IPS-NIHi7 (cell line): ENCODE data around the gene SH3RF1.
"Not testable (repeated sequence)": the region's sequence is repeated elsewhere in the genome, so short reads cannot be mapped to it uniquely, and the experiment has no call there.

Experiments
- DNase-seq: peaks from one replicate; pipeline ENCODE4 v3.0.0; 2012; ENCODE audit warnings: mixed read lengths; ENCODE audit errors: extremely low spot score

The SH3RF1 gene

DNA sequence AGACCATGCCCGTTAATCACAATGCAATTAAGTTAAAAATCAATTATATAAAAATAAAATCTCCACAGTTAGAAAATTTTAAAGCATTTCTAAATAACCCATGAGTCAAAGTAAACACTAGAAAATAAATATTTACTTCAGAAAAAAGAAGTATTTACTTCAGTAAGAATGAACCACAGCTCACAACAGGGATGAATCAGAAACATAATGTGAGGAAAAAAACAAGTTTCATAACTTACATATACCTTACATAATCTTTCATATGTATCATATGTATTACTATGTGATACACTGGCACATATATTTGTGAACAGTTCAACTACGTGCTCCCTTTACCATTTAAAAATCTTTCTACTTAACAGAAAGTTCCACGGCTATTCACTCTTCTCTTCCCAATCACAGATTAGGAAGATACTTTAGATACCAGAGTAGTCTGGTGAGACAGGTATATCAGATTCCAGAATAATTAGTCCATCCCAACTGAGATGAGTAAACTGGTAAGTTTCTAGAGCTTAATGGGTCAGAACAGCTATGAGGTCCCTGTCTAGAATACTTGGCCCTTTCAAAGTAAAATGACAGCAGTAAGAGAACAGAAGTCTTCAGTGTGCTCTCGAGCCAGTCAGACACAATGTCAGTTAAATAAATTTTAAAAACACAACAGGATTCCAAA is 70.3 kb downstream of the SH3RF1 start:
- DNase-seq, result no peak

DNA sequence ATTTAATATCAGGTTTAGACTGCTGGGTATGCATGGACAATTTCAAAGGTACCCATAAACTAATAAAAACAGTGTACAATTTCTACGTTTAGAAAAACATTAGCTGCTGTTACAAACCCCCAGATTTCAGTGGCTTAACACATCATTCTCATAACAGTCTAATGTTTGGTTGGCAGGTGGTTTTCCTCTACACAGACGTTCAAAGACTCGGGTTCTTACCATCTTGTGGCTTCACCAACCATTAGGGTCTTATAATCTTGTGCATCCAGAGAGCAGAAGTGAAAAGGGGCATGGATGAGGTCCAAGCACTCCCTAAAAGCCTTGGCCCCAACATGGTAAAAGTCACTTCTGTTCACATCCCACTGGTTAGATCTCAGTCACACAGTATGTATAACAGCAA is 71.6 kb downstream of the SH3RF1 start:
- DNase-seq, result no peak

DNA sequence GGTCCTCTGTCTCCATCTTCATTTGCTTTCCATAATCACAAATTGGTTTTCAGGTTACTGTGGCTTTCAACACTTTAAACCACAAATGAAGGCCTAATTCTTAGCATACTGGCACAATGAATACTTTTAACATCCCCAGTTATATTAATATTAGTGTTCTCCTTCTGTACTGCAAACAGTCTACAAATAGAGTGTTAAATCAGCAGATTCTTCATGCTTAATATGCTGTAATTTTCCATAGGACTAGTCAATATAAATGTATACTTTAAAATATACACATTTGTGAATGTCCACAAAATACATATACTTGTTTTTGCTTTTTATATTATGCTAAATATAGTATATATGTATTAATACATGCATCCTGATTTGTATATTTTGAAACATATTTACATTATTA is 72.6 kb downstream of the SH3RF1 start:
- DNase-seq, result no peak

DNA sequence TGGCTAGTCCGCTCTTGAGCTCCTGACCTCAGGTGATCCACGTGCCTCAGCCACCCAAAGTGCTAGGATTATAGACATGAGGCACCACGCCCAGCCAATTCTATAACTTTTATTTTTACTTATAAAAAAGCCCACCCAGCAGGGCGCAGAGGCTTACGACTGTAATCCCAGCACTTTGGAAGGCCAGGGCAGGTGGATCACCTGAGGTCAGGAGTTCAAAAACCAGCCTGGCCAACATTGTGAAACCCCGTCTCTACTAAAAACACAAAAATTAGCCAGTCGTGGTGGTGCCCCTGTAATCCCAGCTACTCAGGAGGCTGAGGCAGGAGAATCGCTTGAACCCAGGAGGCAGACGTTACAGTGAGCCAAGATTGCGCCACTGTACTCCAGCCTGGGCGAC is 73.5 kb downstream of the SH3RF1 start:
- DNase-seq, result not testable (repeated sequence)

DNA sequence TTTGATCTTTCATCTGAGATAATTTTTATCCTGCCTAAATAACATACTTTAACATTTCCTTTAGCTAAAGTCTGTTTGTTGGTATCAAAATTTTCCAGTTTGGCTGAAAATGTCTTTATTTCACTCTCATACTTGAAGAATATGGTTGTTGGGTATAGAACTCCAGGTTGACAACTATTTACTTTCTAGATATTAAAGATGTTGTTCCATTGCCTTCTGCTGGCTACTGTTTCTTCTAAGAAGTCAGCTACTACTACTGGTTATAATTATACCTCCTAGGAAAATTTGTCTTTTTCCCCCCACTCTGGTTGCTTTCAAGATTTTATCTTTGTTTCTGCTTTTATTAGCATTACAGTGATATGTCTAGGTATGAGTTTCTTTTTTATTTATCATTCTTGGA is 75.7 kb downstream of the SH3RF1 start:
- DNase-seq, result no peak

DNA sequence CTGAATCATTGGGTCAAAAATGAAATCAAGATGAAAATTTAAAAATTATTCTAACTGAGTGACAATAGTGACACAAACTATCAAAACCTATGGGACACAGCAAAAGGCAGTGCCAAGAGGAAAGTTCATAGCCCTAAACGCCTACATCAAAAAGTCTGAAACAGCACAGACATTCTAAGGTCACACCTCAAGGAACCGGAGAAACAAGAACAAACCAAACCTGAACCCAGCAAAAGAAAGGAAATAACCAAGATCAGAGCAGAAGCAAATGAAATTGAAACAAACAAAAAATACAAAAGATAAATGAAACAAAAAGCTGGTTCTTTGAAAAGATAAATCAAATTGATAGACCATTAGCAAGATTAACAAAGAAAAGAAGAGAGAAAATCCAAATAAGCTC is 80.8 kb downstream of the SH3RF1 start:
- not testable (repeated sequence) for DNase-seq

DNA sequence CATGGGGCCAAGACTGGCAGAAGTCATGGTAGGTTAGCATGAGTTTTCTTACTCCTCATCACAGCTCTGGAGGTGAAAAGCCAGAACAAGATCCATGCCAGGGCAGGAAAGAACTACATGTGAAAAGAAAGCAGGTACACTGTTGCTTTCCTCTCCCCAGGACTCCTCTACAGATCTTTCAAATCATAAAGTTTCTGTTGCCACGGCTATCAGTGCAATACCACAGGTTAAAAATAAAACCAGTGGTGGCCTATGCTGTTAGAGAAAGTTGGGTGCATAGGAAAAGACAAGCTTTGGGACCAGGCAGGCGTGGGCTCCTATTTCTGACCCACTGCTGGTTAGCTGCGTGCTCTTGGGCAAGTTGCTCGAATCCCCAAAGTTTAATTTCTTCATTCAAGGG is 81.4 kb downstream of the SH3RF1 start:
- DNase-seq, result no peak

DNA sequence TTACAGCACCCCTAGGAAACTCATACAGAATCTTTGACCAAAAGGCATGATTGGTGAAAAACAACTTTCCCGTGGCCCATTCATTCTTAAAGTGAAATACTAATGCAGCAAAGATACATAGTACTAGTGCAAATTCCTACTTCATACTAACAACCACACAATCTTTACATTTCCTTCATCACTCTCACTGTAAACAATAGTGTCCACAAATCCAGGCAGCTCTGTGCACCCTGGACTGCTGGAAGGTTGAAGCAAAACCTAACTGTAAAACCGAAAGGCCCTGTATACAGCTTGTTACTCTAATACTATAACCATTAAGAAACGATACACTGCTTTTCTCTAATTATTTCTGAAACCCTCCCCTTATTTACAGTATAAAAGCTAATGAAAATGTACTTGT is 82.6 kb downstream of the SH3RF1 start:
- DNase-seq, result no peak

DNA sequence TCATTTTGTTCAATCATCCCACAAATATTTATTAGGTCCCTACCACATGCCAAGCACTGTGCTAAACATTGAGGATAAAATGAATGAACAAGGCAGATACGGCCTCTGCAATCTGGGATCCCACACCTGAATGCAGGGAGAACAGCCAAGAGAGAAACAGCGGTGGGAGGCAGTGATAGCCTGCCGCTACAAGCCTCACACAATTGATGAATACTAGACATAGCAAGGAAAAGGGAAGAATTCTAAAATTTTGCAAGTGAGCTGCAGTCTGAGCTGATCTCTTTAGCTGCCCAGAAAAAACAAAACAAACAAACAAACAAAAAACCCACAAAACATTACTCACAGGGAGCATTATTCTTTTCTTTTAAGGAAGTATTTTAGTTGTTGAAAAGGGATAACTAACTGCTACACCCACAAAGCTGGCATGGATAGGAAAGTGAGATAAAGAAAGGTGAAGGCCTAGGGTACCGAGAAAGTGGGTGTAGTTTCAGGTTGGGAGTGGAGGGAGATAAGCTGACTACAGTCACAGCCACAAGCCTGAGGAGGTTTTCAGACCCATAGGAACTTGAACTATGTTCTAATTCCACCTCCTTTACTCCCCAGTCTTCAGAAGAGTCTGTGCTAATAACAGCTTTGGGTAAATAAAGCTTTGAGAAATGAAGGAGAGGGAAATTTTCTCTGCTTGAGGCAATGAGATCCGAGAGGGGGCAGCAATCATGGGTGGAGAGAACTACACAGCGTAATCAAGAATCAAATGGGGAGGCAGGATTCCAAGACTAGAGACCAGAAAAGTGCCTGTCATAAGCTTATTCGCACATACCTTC is 85.4 kb downstream of the SH3RF1 start:
- DNase-seq, result no peak

DNA sequence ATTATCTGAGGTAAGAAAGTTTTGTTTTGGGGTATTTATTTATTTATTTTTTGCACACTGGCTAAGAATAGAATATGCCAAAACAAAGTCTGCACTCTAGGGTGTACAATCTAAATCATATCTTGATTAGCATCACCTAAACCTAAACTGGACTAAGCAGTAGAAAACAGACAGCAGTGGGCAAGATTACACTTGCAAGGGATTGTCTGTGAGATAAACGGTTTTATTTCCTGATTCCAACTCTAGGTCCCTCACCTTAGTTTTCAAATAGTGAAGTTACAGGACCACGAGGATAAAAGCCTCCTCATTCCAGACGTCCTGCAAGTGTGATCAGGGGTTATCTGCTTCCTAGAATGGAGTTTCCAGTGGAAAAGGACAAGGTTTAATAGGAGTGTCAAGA is 86.1 kb downstream of the SH3RF1 start:
- DNase-seq, result no peak

DNA sequence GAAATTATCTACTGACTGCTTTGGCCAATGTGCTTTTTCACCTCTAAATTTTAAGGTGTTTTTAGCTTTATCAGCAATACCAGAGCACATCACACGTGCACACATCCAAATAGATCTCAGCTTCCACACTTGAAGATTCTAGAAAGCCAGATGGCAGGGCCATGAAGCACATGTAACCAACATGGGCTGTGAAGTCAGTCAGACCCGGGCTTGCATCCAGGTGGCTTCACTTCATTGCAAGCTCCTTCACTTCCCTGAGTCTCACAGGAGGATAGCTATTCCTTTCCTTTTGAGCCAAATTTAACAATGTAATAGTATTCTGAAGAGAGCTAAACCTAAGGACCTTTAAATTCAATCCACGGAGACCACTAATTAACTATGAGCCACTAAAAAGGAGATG is 86.5 kb downstream of the SH3RF1 start:
- no peak for DNase-seq

DNA sequence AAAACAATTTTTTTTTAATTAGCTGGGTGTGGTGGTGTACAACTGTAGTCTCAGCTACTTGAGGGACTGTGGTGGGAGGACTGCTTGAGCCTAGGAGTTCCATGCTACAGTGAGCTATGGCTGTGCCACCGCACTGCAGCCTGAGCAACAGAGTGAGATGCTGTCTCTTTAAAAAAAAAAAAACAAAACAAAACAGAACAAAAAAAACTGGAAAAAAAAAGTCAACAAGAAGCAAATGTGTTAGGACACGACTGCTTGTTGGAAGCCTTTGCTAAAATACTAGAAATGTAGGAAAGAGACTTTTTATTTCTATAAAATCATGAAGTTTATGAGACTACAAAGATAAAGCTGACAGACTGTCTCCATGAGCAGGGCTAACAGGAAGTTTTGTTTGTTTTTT is 87.2 kb downstream of the SH3RF1 start:
- DNase-seq, result no peak

DNA sequence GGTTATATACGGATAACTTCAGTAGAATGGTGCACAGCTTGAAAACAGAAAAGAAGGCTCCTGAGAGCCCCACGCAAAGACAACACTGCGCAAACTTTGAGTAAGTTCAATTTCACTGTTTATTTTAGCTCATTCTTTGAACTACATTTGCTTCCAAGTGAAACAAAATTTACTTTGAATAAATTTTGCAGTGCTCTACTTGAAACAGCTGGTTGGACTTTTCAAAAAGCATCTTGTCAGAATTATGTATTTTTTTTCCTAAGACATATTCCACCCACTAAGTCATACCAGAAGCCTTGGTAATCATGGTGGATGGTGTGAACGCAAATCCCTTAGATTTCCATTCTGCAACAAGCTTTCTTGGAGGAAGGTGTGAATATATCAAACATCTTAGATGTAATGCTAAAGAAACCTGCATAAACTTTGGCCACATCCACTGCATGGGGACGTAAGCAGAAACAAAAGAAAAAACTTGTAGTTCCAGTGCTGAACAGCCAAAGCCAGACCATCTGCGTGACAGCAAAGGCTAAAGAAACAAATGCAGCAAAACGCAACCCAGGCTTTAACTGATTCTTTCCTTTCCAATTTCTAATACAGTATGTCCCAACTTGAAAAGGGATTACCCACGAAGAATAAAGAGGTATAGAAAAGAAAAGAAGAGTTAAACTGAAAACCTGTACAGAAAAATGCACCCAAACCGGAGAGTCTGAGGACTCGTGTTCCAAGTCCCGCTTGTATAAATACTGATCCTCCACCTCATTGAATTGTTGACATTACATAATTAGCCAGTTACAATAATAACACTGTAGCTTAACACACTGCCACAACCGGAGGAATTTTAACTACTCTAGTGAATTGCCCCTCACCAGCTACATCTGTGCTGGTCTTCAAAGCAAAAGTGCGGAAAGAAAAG is 90.9 kb downstream of the SH3RF1 start:
- DNase-seq, result no peak

DNA sequence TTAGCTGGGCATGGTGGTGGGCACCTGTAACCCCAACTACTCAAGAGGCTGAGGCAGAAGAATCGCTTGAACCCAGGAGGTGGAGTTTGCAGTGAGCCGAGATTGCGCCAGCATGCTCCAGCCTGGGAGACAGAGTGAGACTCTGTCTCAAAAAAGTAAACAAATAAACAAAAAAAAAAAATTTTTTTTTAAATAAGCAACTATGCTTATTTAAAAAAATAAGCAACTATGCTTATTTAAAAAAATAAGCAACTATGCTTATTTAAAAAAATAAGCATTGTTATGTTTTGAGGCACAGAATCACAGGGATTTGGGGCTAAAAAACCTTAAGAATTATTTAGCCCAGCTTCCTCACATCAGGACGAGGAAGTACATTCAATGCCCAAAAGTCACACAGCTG is 92.7 kb downstream of the SH3RF1 start:
- DNase-seq, result not testable (repeated sequence)

DNA sequence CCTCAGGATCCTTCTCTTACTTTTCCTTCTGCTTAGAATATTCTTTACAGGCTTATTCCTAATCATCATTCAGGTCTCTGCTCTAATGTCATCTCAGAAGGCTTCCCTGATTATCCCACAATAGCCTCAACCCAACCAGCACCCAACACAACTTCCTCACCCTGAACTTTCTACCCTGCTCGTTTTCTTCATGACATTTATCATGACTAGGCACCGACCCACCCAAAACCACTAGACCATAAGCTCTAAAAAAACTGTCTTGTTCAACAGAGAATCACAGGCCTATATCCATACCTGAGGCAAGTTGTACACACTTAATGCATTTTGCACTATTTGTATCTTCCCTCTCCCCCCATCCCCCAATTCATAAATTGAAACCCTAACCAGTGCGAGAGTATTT is 95.3 kb downstream of the SH3RF1 start:
- no peak for DNase-seq

DNA sequence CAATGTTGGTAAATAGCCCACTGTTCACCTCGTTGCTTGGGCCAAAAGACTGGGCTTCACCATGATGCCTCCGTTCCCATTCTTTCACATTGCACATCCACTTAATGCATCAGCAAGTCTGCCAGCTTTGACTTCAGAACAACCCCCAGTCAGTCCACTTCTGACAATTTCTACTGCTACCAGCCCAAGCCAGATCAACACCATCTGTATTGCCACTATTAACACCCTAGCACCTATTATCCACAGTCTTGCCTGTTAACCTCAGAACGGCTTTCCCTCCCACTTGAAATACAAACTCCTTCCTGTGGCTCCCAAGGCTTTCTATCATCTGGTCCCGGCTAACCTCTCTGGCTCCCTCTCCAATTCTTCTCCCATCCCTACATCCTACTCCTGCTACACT is 95.7 kb downstream of the SH3RF1 start:
- DNase-seq, result no peak

DNA sequence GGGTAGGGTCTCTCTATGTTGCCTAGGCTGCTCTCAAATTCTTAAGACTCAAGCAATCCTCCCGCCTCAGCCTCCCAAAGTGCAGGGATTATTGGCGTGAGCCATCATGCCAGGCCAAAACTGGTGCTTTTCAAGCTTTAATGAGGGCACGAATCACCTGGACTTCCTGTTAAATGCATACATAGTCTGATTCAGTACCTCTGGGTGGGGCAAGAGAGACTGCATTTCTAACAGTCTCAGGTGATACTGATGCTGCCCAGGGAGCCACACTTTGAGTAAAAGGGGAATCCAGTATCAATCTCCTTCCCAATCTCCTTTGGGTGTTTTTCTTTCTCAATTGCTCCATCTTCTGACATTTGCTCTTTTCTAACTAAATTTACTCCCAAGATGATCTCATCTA is 96.5 kb downstream of the SH3RF1 start:
- DNase-seq, result no peak

DNA sequence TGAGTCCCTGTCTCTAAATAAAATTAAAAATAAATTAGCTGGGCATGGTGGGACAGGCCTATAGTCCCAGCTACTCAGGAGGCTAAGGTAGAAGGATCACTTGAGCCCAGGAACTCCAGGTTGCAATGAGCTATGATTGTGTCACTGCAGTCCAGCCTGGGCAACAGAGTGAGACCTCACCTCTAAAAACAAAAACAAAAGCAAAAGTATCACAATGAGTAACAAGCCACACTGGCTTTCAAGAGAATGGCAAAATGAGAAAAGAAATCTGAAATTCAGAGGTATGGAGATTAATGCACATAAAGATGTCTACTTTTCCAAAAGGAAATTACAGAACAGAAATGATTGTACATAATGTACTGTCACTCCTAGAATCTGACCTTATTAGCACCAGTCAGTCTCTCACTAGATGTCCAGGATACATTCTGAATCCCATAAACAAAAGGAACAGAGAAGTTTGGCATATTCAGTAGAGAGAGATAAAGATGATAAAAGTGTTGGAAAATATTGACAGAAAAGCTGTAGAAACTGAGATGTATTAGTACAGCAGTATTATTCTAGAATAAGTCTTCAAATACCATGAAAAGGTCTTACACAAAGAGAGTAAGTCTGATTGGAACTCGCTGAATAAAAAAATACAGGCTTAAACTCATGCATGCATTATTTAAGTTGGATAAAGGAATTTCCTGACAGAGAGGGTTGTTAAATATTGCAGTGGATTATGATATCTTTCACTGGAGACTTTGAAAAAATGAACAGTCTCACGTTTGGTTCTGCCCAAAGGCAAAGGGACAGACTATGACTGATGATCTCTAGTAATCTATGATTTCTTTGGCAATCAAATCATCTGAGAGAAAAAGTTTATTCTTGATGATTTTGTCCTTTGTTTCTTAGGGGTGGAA is 102.5 kb downstream of the SH3RF1 start:
- DNase-seq, result no peak

DNA sequence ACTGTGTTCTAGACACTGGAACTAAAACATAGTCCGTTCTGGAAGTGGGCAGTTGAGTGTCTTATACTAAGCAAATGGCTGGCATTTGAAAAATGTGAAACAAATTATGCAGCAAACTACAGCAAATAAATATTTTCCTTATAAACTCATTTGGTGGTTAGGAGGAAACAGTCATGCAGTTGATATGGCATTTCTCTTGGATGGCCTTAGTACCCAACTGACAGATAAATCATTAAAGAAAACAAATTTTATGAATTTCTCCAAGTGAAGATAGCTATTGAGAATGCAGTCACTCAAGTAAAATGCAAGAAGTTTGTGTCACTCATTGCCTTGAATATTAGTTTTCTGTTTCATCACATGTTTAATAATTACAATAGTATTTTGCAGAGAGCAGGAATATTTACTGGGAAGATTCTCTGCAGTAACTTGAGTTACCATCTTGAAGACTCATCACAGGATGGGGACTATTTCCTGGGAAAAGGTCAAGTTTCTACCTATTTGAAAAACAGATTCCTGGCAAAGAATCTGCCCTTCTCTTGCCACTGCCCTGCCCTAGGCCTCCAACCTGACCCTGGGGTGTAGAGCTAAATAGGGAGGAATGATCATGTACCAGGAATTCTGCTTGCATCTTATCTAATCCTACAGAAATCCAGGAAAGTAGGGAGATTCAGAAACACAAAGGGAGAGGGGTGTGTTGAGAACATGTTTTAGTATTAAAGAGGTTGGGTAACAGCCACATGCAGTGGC is 105.9 kb downstream of the SH3RF1 start:
- DNase-seq, result no peak

DNA sequence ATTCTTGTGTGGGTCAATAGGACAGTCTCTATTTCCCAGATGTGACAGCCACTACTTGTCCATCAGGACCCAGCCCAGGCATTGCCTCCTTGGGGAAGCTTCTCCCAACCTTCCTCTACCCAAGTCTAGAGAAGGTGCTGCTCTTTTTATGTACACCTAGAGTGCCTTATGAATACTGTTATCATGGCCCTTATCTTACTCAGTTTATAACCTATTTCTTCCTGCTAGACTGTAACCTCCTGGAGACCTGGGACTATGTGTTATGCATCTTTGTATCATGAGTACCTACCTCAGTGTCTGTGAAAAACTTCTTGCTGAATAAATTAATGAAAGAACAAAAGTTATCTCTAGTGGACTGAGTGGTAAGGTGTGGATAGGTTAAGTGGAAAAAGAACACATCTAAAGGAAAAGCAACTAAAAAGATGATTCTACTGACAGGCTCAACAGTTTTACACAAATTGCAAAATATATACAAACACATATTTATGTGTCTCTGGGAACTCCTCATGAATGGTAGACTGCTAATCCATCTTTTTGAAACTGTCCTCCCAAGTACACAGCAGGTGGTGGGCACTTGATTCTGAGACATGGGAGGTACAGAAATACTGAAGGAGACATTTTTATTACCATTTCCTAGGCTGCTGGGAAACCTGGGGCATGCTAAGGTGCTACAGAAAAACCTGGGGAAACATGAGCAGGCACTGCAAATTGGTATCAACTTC is 106.6 kb downstream of the SH3RF1 start:
- DNase-seq, result no peak
